ENCODE data around the gene LRRC4C.

Gene LRRC4C

DNA sequence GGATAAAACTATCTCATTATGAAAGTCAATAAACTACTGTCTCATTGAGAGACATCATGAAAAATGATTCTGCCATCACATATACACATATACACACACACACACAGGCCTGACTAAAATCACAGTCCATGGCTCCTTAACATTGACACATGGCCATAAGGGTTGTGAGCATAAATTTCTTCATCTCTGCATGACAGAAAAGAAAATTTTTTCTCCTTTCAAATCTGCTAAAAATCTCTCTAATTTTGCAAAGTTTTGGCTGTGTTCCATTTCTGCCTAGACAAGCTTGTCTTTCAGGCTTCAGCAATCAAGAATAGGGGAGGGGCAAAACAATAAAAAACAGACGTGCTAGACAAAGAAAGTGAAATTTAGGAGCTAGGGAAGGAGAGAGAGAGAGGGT lies 324.5 kb downstream of the LRRC4C start:
- no peak for DNase-seq
- no peak overlapping the region for H3K27ac ChIP-seq
- no peak overlapping the region for H3K4me3 ChIP-seq
- no peaks in the 10 kb centered on the region for H3K4me1 ChIP-seq
- intact Hi-C loops (cut with DNase I; ENCODE audit: low total_unique reads): no loop called here
- H3K36me3 ChIP-seq: no peaks in the 10 kb centered on the region
- H3K27me3 ChIP-seq: no peaks in the 10 kb centered on the region
- TF ChIP-seq CTCF (IDR thresholded peaks at IDR 0.05): no peak
- no peaks in the 10 kb centered on the region for H3K9me3 ChIP-seq

DNA sequence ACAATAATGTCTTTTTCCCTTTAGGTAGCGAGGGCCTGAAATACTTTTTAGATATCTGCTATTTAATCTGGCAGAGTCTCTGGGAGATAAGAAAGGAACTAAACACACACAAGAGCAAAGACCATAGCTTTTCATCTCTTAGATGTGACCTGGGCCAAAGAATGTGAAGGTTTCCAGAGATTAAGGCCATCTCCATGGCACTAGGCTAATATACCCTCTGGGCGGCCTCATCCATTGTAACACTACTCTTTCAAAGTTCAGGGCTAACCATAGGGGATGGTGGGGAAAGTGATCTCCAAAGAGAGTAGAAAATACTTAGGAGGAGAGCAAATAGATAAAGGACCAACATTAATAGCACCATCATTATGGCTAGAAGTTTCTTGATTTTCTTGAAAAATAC lies 326.4 kb downstream of the LRRC4C start:
- intact Hi-C loops (cut with DNase I; ENCODE audit: low total_unique reads): no loop called here
- TF ChIP-seq CTCF (IDR thresholded peaks at IDR 0.05): no peak
- DNase-seq: no peak
- Histone ChIP-seq H3K36me3 (no peaks in the 10 kb centered on the region), H3K9me3 (no peaks in the 10 kb centered on the region), H3K27ac (no peak overlapping the region), H3K4me1 (no peaks in the 10 kb centered on the region), H3K27me3 (no peaks in the 10 kb centered on the region), H3K4me3 (no peak overlapping the region)

DNA sequence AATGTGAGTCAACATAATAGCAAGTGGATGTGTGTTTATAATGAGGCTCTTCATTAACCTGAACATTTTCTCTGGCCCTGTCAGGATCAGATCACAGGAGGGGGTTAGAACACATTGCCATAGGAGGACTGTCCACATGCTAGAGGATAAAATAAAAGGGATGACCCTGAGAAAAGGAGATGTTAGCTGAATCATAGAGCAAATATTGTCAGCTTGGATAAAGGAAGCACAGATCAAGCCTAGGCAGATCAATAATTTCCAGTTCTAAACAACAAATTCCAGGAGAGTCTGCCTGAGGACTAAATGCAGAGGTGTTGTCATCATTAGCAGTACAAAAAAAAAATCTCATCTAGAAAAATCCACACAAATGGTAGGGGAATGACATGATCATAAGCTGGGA lies 337.9 kb downstream of the LRRC4C start:
- H3K27me3 ChIP-seq: no peaks in the 10 kb centered on the region
- H3K9me3 ChIP-seq: peaks cover 0 to 4% (median 0%) of the 10 kb centered on the region in 3 donors
- no peak overlapping the region for H3K27ac ChIP-seq
- intact Hi-C loops (cut with DNase I; ENCODE audit: low total_unique reads): no loop called here
- no peak overlapping the region for H3K4me3 ChIP-seq
- no peak for TF ChIP-seq CTCF (IDR thresholded peaks at IDR 0.05)
- H3K36me3 ChIP-seq: no peaks in the 10 kb centered on the region
- DNase-seq: no peak
- H3K4me1 ChIP-seq: no peaks in the 10 kb centered on the region

DNA sequence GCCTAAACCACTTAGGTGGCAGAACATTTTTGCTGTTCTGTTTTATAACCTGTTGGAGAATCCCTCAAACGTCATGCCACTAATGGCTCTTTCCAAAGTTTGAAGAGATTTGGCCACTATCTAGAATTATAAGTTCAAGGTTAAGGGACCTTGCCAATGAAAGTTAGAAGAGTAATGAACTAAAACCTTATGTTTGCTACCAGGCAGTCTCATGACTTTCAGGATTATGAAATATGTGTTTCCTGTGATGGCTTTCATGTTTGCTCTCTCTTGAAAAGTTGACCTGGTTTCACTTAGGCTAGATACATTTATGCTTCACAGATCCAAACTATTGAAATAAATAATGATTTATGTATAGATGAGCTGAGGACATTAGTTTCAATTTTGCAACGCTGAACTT lies 340.0 kb downstream of the LRRC4C start:
- no peaks in the 10 kb centered on the region for H3K27me3 ChIP-seq
- no peaks in the 10 kb centered on the region for H3K4me1 ChIP-seq
- intact Hi-C loops (cut with DNase I; ENCODE audit: low total_unique reads): no loop called here
- peaks cover 0 to 4% (median 0%) of the 10 kb centered on the region in 3 donors for H3K9me3 ChIP-seq
- no peak for DNase-seq
- no peak for TF ChIP-seq CTCF (IDR thresholded peaks at IDR 0.05)
- no peak overlapping the region for H3K4me3 ChIP-seq
- H3K36me3 ChIP-seq: no peaks in the 10 kb centered on the region
- no peak overlapping the region for H3K27ac ChIP-seq

DNA sequence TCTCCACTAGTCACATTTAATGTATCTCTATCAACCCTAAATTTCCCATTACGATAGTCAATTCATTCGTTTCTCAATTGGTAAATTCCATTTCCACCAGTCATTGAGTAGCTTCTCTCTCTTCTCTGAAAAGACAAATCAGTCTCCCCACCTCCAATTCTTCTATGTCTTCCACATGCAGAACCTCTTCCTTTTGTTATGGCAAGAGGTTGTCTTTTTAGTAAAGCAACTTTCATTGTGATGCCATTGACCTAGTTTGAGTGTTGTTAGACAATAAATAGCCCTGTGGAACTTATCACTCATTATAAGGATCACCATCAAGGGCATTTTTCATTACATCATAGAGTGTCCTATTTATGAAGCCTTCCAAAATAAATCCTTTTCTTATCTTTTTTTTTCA lies 340.9 kb downstream of the LRRC4C start:
- Histone ChIP-seq H3K4me3 (no peak overlapping the region), H3K27me3 (no peaks in the 10 kb centered on the region), H3K36me3 (no peaks in the 10 kb centered on the region), H3K9me3 (peaks cover 0 to 4% (median 0%) of the 10 kb centered on the region in 3 donors), H3K4me1 (no peaks in the 10 kb centered on the region), H3K27ac (no peak overlapping the region)
- no peak for DNase-seq
- no peak for TF ChIP-seq CTCF (IDR thresholded peaks at IDR 0.05)
- intact Hi-C loops (cut with DNase I; ENCODE audit: low total_unique reads): no loop called here

GRCh38 chr11:41116970-41117369 lies 342.5 kb downstream of the LRRC4C start:
- Histone ChIP-seq H3K27me3 (no peaks in the 10 kb centered on the region), H3K36me3 (no peaks in the 10 kb centered on the region), H3K4me1 (no peaks in the 10 kb centered on the region), H3K27ac (no peak overlapping the region), H3K9me3 (peaks cover 0 to 4% (median 0%) of the 10 kb centered on the region in 3 donors), H3K4me3 (no peak overlapping the region)
- DNase-seq: no peak
- no peak for TF ChIP-seq CTCF (IDR thresholded peaks at IDR 0.05)
- intact Hi-C loops (cut with DNase I; ENCODE audit: low total_unique reads): no loop called here

Data from tibial artery (tissue), 4 donors.